Measurements from ENCODE around the gene ADRA1B. TPM values are rescaled to one million over a fixed set of nuclear protein-coding genes. Genes with fewer than 3 reads are reported as not detected.

Gene ADRA1B
- total and polyA plus RNA-seq, 9 donors = 0.87 to 9.1 (median 3.5) TPM

- Histone ChIP-seq H3K9me3 (no peaks in the 10 kb centered on the region), H3K27me3 (no peaks in the 10 kb centered on the region), H3K4me1 (ENCODE audit: insufficient read depth) (no peaks in the 10 kb centered on the region), H3K27ac (no peak overlapping the region), H3K36me3 (no peaks in the 10 kb centered on the region), H3K4me3 (no peak overlapping the region)
- TF ChIP-seq POLR2A (IDR thresholded peaks at IDR 0.05) (no peak), CTCF (IDR thresholded peaks at IDR 0.05) (no peak), EP300 (IDR thresholded peaks at IDR 0.05) (no peak)
- no peak for DNase-seq
- intact Hi-C loops (cut with DNase I) = no loop called here
Observed at GRCh38 chr5:159905496-159905895, 10.8 kb upstream of the ADRA1B start.

- intact Hi-C loops (cut with DNase I) = no loop called here
- no peaks in the 10 kb centered on the region for H3K9me3 ChIP-seq
- no peak overlapping the region for H3K27ac ChIP-seq
- TF ChIP-seq CTCF (IDR thresholded peaks at IDR 0.05) (no peak), EP300 (IDR thresholded peaks at IDR 0.05) (no peak), POLR2A (IDR thresholded peaks at IDR 0.05) (no peak)
- no peaks in the 10 kb centered on the region for H3K4me1 ChIP-seq (ENCODE audit: insufficient read depth)
- no peak for DNase-seq
- H3K27me3 ChIP-seq = no peaks in the 10 kb centered on the region
- no peak overlapping the region for H3K4me3 ChIP-seq
- no peaks in the 10 kb centered on the region for H3K36me3 ChIP-seq
- 87 to 94% (median 89%) methylated on average over 2 of the region's 2 CpGs for WGBS, 3 donors
Observed at GRCh38 chr5:159906463-159906862, 9.8 kb upstream of the ADRA1B start.

GRCh38 chr5:159906943-159907342, 9.3 kb upstream of the ADRA1B start:
- Histone ChIP-seq H3K9me3 (no peaks in the 10 kb centered on the region), H3K4me1 (ENCODE audit: insufficient read depth) (no peaks in the 10 kb centered on the region), H3K27me3 (no peaks in the 10 kb centered on the region), H3K4me3 (no peak overlapping the region), H3K36me3 (no peaks in the 10 kb centered on the region), H3K27ac (no peak overlapping the region)
- intact Hi-C loops (cut with DNase I) = no loop called here
- 59 to 63% (median 62%) methylated on average over 3 of the region's 3 CpGs for WGBS, 3 donors
- TF ChIP-seq POLR2A (IDR thresholded peaks at IDR 0.05) = no peak
- no peak for TF ChIP-seq CTCF (IDR thresholded peaks at IDR 0.05)
- no peak for TF ChIP-seq EP300 (IDR thresholded peaks at IDR 0.05)
- DNase-seq = no peak

GRCh38 chr5:159907689-159908590, 8.3 kb upstream of the ADRA1B start:
- H3K27me3 ChIP-seq = no peaks in the 10 kb centered on the region
- DNase-seq = no peak
- no peak overlapping the region for H3K27ac ChIP-seq
- intact Hi-C loops (cut with DNase I) = no loop called here
- no peaks in the 10 kb centered on the region for H3K9me3 ChIP-seq
- H3K4me3 ChIP-seq = no peak overlapping the region
- WGBS, 3 donors = 25 to 33% (median 29%) methylated on average over 7 of the region's 7 CpGs
- H3K4me1 ChIP-seq (ENCODE audit: insufficient read depth) = peaks cover 4% of the 10 kb centered on the region
- H3K36me3 ChIP-seq = no peaks in the 10 kb centered on the region
- TF ChIP-seq POLR2A (IDR thresholded peaks at IDR 0.05) (no peak), CTCF (IDR thresholded peaks at IDR 0.05) (no peak), EP300 (IDR thresholded peaks at IDR 0.05) (no peak)

All from ovary (tissue), 9 donors.